Measurements from ENCODE around the gene PLD5.

Gene PLD5

GRCh38 chr1:242033447-242033846, 491.1 kb downstream of the PLD5 start:
- no peak for DNase-seq
